Measurements from ENCODE around the gene AKAP13.

GRCh38 chr15:85520650-85521049 lies 140.2 kb downstream of the AKAP13 start:
- TF ChIP-seq CTCF (IDR thresholded peaks at IDR 0.05) (no peak), EZH2 (IDR thresholded peaks at IDR 0.05; ENCODE audit: borderline replicate concordance, insufficient read depth, low read depth, low read length, poor library complexity, severe bottlenecking) (no peak)

Data from B cell (primary cell).